GM19238 (cell line): ENCODE results near the gene LMNB1.
"Not testable (repeated sequence)": the region's sequence is repeated elsewhere in the genome, so short reads cannot be mapped to it uniquely, and the experiment has no call there.

Experiments
- DNase-seq: peaks from one replicate; pipeline ENCODE4 v3.0.0; 2011; ENCODE audit warnings: low spot score; ENCODE audit not compliant: insufficient read length

Gene LMNB1

GRCh38 chr5:126826619-126827215 lies 49.8 kb downstream of the LMNB1 start:
- no peak for DNase-seq

DNA sequence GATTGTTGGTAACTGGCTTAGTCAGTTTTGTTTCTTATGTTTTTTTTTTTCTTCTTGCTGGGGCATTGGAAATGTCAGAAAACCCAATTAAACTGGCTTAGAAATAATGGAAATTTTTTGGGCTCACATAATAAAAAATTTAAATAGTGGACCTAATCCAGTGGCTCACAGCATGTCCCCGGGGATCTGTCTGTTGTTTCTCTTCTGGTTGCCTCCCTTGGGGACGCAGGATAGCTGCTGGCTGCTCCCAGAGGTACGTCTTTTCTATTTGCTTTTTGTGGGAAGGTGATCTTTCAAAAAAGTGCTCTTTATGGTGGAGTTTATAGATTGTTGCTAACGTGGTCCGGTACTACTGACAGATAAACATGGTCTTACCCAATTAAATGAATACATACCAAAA lies 52.2 kb downstream of the LMNB1 start:
- DNase-seq: no peak

DNA sequence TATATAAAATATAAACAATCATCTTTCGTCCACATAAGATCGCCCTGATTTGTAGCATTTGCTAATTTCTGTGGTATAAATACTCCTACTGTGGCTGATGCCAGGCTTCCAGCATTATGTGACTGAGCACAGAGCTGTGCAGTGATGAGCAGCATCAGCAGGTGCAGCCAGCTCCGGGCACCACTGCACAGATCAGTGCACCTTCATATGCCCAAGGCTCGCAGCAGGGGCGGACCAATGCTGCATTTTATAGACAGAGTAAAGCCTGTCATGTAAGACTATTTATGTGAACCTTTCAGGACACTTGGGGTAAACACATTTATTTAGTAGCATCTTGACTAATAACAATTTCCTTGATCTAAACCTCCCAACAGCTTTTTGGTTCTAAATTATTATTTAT lies 53.1 kb downstream of the LMNB1 start:
- DNase-seq: no peak

GRCh38 chr5:126831156-126831555 lies 54.2 kb downstream of the LMNB1 start:
- no peak for DNase-seq

DNA sequence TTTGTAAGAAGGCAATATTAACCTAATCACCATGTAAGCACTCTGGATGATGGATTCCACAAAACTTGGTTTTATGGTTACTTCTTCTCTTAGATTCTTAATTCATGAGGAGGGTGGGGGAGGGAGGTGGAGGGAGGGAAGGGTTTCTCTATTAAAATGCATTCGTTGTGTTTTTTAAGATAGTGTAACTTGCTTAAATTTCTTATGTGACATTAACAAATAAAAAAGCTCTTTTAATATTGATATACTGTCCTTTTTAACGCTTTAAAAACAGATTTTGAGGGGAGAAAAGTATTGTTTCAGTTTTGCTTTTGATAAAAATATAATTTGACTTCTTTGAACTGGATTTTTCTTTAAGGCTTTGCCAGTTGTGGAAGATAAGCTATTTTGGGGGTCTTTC lies 59.8 kb downstream of the LMNB1 start:
- no peak for DNase-seq

DNA sequence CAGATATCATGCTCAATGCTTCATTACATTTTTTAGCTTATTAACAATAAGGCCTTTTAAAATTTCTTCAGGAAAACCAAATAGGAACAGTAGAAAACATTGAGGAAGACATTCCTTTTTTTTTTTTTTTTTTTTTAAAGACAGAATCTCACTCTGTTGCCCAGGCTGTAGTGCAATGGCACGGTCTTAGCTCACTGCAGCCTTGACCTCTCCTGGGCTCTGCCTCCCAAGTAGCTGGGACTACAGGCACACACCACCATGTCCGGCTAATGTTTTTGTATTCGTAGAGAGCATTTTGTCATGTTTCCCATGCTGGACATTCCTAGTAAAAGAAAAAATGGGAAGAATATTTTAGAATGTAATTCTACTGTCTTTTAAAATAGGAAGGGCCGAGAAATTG lies 60.3 kb downstream of the LMNB1 start:
- DNase-seq: no peak

GRCh38 chr5:126837906-126838539 lies 61.1 kb downstream of the LMNB1 start:
- DNase-seq: no peak

DNA sequence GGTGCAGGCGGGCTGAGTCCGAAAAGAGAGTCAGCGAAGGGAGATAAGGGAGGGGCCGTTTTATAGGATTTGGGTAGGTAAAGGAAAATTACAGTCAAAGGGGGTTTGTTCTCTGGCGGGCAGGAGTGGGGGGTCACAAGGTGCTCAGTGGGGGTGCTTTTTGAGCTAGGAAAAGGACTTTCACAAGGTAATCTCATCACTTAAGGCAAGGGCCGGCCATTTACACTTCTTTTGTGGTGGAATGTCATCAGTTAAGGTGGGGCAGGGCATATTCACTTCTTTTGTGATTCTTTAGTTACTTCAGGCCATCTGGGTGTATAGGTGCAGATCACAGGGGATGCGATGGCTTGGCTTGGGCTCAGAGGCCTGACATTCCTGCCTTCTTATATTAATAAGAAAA lies 62.5 kb downstream of the LMNB1 start:
- DNase-seq: not testable (repeated sequence)

DNA sequence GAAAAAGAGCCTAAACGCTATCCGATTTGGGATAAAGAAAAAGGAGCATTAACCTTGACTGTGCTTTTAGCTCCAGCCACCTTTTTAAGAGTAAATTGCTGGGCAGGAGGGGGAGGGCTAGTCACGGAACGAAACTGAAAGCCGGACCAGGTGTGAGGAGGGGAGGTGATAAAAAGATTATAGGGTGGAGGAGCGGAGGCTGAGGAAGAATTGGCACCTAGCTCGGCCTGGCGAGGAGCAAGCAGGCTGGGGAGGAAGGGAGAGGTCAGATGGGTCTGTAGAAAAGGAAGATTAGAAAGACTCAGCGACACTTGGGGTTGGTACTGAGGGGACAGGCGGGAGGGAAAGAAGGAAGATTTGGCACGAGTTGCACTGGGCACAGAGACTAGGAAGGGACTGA lies 66.4 kb downstream of the LMNB1 start:
- not testable (repeated sequence) for DNase-seq

- peak; percentile 41 for DNase-seq
Observed at GRCh38 chr5:126845470-126846070, 68.6 kb downstream of the LMNB1 start.

DNA sequence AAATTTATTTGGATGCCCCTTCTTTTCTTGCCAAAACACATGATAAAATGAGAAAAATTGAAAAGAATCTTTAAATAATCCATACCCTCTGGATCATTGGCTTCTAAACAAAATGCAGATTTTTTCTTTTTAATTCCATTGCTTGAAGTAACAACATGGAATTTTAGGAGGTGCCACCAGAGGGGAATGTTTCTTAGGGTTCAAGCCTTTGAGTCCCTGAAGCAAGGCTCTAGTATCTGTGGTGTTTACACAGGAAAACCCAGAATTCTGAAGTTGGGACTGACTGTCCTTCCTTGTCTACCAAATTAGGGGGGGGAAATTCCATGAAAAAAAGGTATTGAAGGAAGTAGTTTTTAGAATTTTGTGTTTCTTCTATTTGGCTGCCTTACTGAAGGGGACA lies 69.4 kb downstream of the LMNB1 start:
- DNase-seq: no peak

- no peak for DNase-seq
Observed at GRCh38 chr5:126846744-126847455, 70.0 kb downstream of the LMNB1 start.

DNA sequence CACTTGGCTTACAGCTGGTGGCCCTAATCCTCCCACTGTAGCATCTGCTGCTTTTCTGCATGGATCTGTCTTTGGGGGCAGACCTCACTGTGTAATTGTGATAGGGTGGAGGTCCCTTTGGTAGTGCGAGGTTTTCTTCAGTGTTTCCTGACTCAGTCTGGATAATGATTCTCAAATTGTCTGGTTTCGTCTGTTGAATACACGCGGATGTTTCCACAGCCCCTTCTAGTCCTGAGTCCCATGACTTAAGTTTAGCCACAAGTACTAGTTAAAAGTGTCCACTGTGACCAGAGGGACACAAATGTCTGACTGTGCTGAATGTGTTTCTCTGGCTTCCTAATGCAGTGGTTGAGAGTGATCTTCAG lies 70.5 kb downstream of the LMNB1 start:
- DNase-seq: no peak

DNA sequence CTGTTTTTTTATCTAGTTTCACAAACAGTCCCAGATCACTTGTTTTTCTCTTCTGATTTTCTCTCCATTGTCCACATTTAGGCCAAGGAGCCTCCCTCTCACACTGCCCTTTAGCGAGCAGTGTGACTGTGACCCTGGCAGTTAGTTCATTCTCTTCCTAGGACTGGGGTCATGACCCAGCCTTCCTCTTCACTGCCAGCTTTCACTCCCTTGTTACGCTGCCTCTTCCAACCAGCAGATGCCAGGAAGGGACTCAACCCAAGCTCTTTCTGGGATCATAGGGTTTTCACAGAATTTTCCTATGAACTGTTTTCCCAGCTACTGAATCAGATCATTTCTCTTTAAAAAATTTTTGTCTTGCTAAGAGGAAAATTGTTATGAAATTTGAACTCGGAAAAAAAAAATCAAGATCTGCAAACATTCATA lies 70.9 kb downstream of the LMNB1 start:
- DNase-seq: no peak

GRCh38 chr5:126848253-126848652 lies 71.3 kb downstream of the LMNB1 start:
- DNase-seq: no peak

GRCh38 chr5:126849101-126849678 lies 72.3 kb downstream of the LMNB1 start:
- no peak for DNase-seq

GRCh38 chr5:126851501-126852011 lies 74.6 kb downstream of the LMNB1 start:
- DNase-seq: no peak

- DNase-seq: peak; percentile 30
Observed at GRCh38 chr5:126852091-126852571, 75.2 kb downstream of the LMNB1 start.

GRCh38 chr5:126852841-126853271 lies 75.9 kb downstream of the LMNB1 start:
- no peak for DNase-seq

- not testable (repeated sequence) for DNase-seq
Observed at GRCh38 chr5:126853541-126854307, 76.8 kb downstream of the LMNB1 start.
